SU-DHL-6 (cell line): ENCODE results near the gene ZNF525.

Experiments
- CTCF ChIP-seq: fragments of 200-600 bp; sonication (generic); IDR thresholded peaks from one replicate; pipeline ENCODE4 v1.5.1; 2017; ENCODE audit warnings: antibody characterized with exemption, mild to moderate bottlenecking, low read length, moderate library complexity; ENCODE audit not compliant: insufficient read depth, poor library complexity, severe bottlenecking
- EZH2phosphoT487 ChIP-seq: fragments of 200-600 bp; sonication (generic), shearing (Covaris generic); conservative IDR thresholded peaks from 2 replicates; pipeline ENCODE4 v1.6.1; 2018; ENCODE audit warnings: mild to moderate bottlenecking, antibody characterized with exemption, low read length, moderate library complexity, mixed read lengths

- TF ChIP-seq CTCF (no peak), EZH2phosphoT487 (no peak)
These were observed 24.5 kb downstream of the ZNF525 start for GRCh38 chr19:53389978-53390377.
